GM23338 (cell line): ENCODE results near the gene ARL5C. TPM values are rescaled to one million over a fixed set of nuclear protein-coding genes. Genes with fewer than 3 reads are reported as not detected.

Source experiments
- ATAC-seq: fragments of 200-7000 bp; cut with Tn5 transposase; 3 replicates; pipeline ENCODE4 v1.9.1; 2020
- DNase-seq: peaks from one replicate; pipeline ENCODE4 v3.0.0-alpha.2; 2015; ENCODE audit warnings: low spot score
- H2AFZ ChIP-seq: fragments of 200-600 bp; sonication (generic); 2 replicates; pipeline ENCODE4 v1.8.0; 2016; ENCODE audit warnings: antibody characterized with exemption, mild to moderate bottlenecking, moderate library complexity
- H3F3A ChIP-seq: fragments of 200-600 bp; sonication (generic); replicated peaks from 2 replicates; pipeline ENCODE4 v1.8.0; 2017; ENCODE audit warnings: antibody characterized with exemption, mixed run types, low read depth
- H3K27ac ChIP-seq: fragments of 200-600 bp; sonication (generic); 2 replicates; pipeline ENCODE4 v1.6.1; 2016; ENCODE audit warnings: low read depth
- H3K27me3 ChIP-seq: fragments of 200-600 bp; sonication (generic); 2 replicates; pipeline ENCODE4 v1.8.0; 2016; ENCODE audit warnings: mild to moderate bottlenecking, mixed run types, moderate library complexity; ENCODE audit not compliant: insufficient read depth
- H3K36me3 ChIP-seq: fragments of 200-600 bp; sonication (generic); 2 replicates; pipeline ENCODE4 v1.8.0; 2016; ENCODE audit warnings: mild to moderate bottlenecking; ENCODE audit not compliant: insufficient read depth
- H3K4me1 ChIP-seq: fragments of 200-600 bp; sonication (generic); 2 replicates; pipeline ENCODE4 v1.8.0; 2016; ENCODE audit warnings: mild to moderate bottlenecking, moderate library complexity; ENCODE audit not compliant: insufficient read depth
- H3K4me2 ChIP-seq: fragments of 200-600 bp; sonication (generic); 2 replicates; pipeline ENCODE4 v1.7.1; 2017; ENCODE audit warnings: mixed run types
- H3K4me3 ChIP-seq: fragments of 200-600 bp; sonication (generic); 2 replicates; pipeline ENCODE4 v1.6.1; 2016; ENCODE audit warnings: mixed run types
- H3K79me2 ChIP-seq: fragments of 200-600 bp; sonication (generic); replicated peaks from 2 replicates; pipeline ENCODE4 v1.8.0; 2017; ENCODE audit warnings: mild to moderate bottlenecking; ENCODE audit not compliant: insufficient read depth
- H3K9me2 ChIP-seq: fragments of 200-600 bp; sonication (generic); 2 replicates; pipeline ENCODE4 v1.8.0; 2017; ENCODE audit not compliant: insufficient read depth
- H4K20me1 ChIP-seq: fragments of 200-600 bp; sonication (generic); replicated peaks from 2 replicates; pipeline ENCODE4 v1.8.0; 2017; ENCODE audit warnings: mild to moderate bottlenecking; ENCODE audit not compliant: insufficient read depth
- H3K27ac Mint-ChIP-seq: 2 replicates; pipeline ENCODE4 v1.8.0; 2020; ENCODE audit warnings: inconsistent platforms, mild to moderate bottlenecking, moderate library complexity, mixed read lengths
- H3K27me3 Mint-ChIP-seq: 3 replicates; pipeline ENCODE4 v1.8.0; 2022; ENCODE audit warnings: low read depth, mild to moderate bottlenecking, moderate library complexity, mixed read lengths, inconsistent platforms; ENCODE audit not compliant: insufficient read depth, poor library complexity
- H3K36me3 Mint-ChIP-seq: 3 replicates; pipeline ENCODE4 v1.8.0; 2021; ENCODE audit warnings: low read depth, mild to moderate bottlenecking, inconsistent platforms, moderate library complexity, mixed read lengths
- H3K4me1 Mint-ChIP-seq: 3 replicates; pipeline ENCODE4 v1.8.0; 2020; ENCODE audit warnings: mild to moderate bottlenecking, inconsistent platforms, mixed read lengths
- H3K4me3 Mint-ChIP-seq: 3 replicates; pipeline ENCODE4 v1.8.0; 2021; ENCODE audit warnings: moderate library complexity, mild to moderate bottlenecking, inconsistent platforms, mixed read lengths
- H3K9me3 Mint-ChIP-seq: 3 replicates; pipeline ENCODE4 v1.8.0; 2020; ENCODE audit warnings: moderate library complexity, mild to moderate bottlenecking, inconsistent platforms, mixed read lengths
- EZH2phosphoT487 ChIP-seq: fragments of 200-600 bp; sonication (generic); IDR thresholded peaks from one replicate; pipeline ENCODE4 v1.8.1; 2018; ENCODE audit warnings: antibody characterized with exemption; ENCODE audit not compliant: unreplicated experiment
- JUNB ChIP-seq: IDR thresholded peaks from one replicate; pipeline ENCODE4 v1.6.1; 2016; ENCODE audit warnings: antibody characterized with exemption; ENCODE audit not compliant: unreplicated experiment
- NANOG ChIP-seq: IDR thresholded peaks from 2 replicates; pipeline ENCODE4 v1.6.1; 2016; ENCODE audit warnings: antibody characterized with exemption, borderline replicate concordance
- POLR2AphosphoS5 ChIP-seq: IDR thresholded peaks from 2 replicates; pipeline ENCODE4 v1.6.1; 2016; ENCODE audit warnings: antibody characterized with exemption, low read depth
- ZNF114 ChIP-seq: fragments of 250-450 bp; sonication (Bioruptor Pico); IDR thresholded peaks from 2 replicates; pipeline ENCODE4 v1.5.0; 2020; ENCODE audit warnings: mild to moderate bottlenecking, moderate library complexity
- ZNF331 ChIP-seq: fragments of 250-450 bp; sonication (Bioruptor Pico); IDR thresholded peaks from 2 replicates; pipeline ENCODE4 v1.5.0; 2020; ENCODE audit warnings: low read depth, mild to moderate bottlenecking, moderate library complexity
- polyA plus RNA-seq: library from polyadenylated mRNA; unstranded; fragments of >200 nt; fragmentation: Nextera tagmentation; extraction: Ambion mirVana; gene quantifications from 2 replicates; pipeline ENCODE4 v1.2.1, GENCODE V29; 2016
- total RNA-seq: library from RNA; depleted of rRNA; stranded (reverse); fragments of >200 nt; shearing (Covaris generic); gene quantifications from 2 replicates; pipeline ENCODE4 v1.2.3, GENCODE V29; 2014
- TF ChIP-seq, protein P1 (sequence below): fragments of 250-450 bp; sonication (Bioruptor Pico); IDR thresholded peaks from 2 replicates; pipeline ENCODE4 v1.5.0; 2020; ENCODE audit warnings: mild to moderate bottlenecking, moderate library complexity
- TF ChIP-seq, protein P2 (sequence below), 2 experiments: fragments of 200-600 bp in 1 of 2; sonication (generic) in 1 of 2; conservative IDR thresholded peaks; 2 replicates each; pipeline versions ENCODE4 v1.5.1 to v1.6.1; 2016 to 2017; ENCODE audit warnings: antibody characterized with exemption in 2 of 2, low read depth in 2 of 2, mild to moderate bottlenecking in 2 of 2, moderate library complexity in 1 of 2
- TF ChIP-seq, protein P3 (sequence below): IDR thresholded peaks from 2 replicates; pipeline ENCODE4 v1.6.1; 2016; ENCODE audit warnings: antibody characterized with exemption
- TF ChIP-seq, protein P4 (sequence below): IDR thresholded peaks from one replicate; pipeline ENCODE4 v1.6.1; 2018; ENCODE audit warnings: antibody characterized with exemption; ENCODE audit not compliant: unreplicated experiment

ARL5C gene
- total and polyA plus RNA-seq, 2 experiments from 2014 or later: not detected

DNA sequence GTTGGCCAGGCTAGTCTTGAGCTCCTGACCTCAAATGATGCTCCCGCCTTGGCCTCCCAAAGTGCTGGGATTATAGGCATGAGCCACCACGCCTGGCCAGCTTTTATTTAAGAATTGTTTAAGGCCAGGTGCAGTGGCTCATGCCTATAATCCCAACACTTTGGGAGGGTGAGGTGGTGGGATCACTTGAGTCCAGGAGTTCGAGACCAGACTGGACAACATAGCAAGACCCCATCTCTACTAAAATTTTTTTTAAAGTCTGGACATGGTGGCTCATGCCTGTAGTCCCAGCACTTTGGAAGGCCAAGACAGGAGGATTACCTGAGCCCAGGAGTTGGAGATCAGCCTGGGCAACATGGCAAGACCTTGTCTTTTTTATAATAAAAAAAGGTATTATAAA is 19.7 kb downstream of the ARL5C start:
- ATAC-seq: no peak
- no peak overlapping the region for H2AFZ ChIP-seq
- no peaks in the 10 kb centered on the region for H3K36me3 ChIP-seq
- no peak overlapping the region for H3K4me2 ChIP-seq
- Mint-ChIP-seq H3K4me1 (peaks cover 5% of the 10 kb centered on the region), H3K27me3 (peaks cover 22% of the 10 kb centered on the region), H3K4me3 (no peak overlapping the region), H3K9me3 (no peaks in the 10 kb centered on the region), H3K36me3 (no peaks in the 10 kb centered on the region), H3K27ac (no peak overlapping the region)
- H3K4me3 ChIP-seq: no peak overlapping the region
- peaks cover 24% of the 10 kb centered on the region for H3K27me3 ChIP-seq
- no peak overlapping the region for H3K27ac ChIP-seq
- H3K79me2 ChIP-seq: no peaks in the 10 kb centered on the region
- peaks cover 3% of the 10 kb centered on the region; the same call in 1 of the 2 replicates for H3K4me1 ChIP-seq
- no peaks in the 10 kb centered on the region for H4K20me1 ChIP-seq
- no peaks in the 10 kb centered on the region for H3F3A ChIP-seq
- no peaks in the 10 kb centered on the region for H3K9me2 ChIP-seq
- TF ChIP-seq, protein P1, sequence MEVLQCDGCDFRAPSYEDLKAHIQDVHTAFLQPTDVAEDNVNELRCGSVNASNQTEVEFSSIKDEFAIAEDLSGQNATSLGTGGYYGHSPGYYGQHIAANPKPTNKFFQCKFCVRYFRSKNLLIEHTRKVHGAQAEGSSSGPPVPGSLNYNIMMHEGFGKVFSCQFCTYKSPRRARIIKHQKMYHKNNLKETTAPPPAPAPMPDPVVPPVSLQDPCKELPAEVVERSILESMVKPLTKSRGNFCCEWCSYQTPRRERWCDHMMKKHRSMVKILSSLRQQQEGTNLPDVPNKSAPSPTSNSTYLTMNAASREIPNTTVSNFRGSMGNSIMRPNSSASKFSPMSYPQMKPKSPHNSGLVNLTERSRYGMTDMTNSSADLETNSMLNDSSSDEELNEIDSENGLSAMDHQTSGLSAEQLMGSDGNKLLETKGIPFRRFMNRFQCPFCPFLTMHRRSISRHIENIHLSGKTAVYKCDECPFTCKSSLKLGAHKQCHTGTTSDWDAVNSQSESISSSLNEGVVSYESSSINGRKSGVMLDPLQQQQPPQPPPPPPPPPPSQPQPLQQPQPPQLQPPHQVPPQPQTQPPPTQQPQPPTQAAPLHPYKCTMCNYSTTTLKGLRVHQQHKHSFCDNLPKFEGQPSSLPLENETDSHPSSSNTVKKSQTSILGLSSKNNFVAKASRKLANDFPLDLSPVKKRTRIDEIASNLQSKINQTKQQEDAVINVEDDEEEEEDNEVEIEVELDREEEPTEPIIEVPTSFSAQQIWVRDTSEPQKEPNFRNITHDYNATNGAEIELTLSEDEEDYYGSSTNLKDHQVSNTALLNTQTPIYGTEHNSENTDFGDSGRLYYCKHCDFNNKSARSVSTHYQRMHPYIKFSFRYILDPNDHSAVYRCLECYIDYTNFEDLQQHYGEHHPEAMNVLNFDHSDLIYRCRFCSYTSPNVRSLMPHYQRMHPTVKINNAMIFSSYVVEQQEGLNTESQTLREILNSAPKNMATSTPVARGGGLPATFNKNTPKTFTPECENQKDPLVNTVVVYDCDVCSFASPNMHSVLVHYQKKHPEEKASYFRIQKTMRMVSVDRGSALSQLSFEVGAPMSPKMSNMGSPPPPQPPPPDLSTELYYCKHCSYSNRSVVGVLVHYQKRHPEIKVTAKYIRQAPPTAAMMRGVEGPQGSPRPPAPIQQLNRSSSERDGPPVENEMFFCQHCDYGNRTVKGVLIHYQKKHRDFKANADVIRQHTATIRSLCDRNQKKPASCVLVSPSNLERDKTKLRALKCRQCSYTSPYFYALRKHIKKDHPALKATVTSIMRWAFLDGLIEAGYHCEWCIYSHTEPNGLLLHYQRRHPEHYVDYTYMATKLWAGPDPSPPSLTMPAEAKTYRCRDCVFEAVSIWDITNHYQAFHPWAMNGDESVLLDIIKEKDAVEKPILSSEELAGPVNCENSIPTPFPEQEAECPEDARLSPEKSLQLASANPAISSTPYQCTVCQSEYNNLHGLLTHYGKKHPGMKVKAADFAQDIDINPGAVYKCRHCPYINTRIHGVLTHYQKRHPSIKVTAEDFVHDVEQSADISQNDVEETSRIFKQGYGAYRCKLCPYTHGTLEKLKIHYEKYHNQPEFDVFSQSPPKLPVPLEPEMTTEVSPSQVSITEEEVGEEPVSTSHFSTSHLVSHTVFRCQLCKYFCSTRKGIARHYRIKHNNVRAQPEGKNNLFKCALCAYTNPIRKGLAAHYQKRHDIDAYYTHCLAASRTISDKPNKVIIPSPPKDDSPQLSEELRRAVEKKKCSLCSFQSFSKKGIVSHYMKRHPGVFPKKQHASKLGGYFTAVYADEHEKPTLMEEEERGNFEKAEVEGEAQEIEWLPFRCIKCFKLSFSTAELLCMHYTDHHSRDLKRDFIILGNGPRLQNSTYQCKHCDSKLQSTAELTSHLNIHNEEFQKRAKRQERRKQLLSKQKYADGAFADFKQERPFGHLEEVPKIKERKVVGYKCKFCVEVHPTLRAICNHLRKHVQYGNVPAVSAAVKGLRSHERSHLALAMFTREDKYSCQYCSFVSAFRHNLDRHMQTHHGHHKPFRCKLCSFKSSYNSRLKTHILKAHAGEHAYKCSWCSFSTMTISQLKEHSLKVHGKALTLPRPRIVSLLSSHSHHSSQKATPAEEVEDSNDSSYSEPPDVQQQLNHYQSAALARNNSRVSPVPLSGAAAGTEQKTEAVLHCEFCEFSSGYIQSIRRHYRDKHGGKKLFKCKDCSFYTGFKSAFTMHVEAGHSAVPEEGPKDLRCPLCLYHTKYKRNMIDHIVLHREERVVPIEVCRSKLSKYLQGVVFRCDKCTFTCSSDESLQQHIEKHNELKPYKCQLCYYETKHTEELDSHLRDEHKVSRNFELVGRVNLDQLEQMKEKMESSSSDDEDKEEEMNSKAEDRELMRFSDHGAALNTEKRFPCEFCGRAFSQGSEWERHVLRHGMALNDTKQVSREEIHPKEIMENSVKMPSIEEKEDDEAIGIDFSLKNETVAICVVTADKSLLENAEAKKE: no peak
- TF ChIP-seq ZNF331 (CRISPR knock-in tag) (no peak), POLR2AphosphoS5 (no peak), ZNF114 (CRISPR knock-in tag) (no peak), EZH2phosphoT487 (no peak)
- no peak for DNase-seq

DNA sequence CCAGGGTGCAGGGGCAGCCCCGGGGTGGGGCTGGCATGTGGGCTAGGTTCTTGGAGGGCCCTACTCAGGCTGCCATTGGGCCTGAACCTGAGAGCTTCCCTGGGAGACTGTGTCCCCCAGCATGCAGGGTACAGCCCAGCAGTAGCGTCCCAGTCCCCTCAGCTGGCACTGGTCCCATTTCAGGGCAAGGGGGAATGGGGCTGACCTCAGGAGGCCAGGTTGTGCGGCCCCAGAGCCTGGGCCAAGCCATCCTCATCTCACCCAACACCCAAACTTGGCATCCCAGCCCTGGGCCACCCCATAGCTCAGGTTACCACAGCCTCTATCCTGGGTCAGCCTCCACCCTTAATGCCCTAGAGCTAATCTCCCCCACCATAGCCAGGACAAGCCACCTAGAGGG is 20.8 kb downstream of the ARL5C start:
- Mint-ChIP-seq H3K27me3 (peaks cover 12% of the 10 kb centered on the region), H3K9me3 (no peaks in the 10 kb centered on the region), H3K27ac (no peak overlapping the region), H3K4me3 (no peak overlapping the region), H3K4me1 (peaks cover 1% of the 10 kb centered on the region), H3K36me3 (no peaks in the 10 kb centered on the region)
- no peak overlapping the region for H3K27ac ChIP-seq
- H3K4me1 ChIP-seq: no peaks in the 10 kb centered on the region
- no peaks in the 10 kb centered on the region for H3K9me2 ChIP-seq
- H4K20me1 ChIP-seq: no peaks in the 10 kb centered on the region
- peaks cover 12% of the 10 kb centered on the region for H3K27me3 ChIP-seq
- H3K36me3 ChIP-seq: no peaks in the 10 kb centered on the region
- H3K4me2 ChIP-seq: no peak overlapping the region
- no peak overlapping the region for H2AFZ ChIP-seq
- H3K4me3 ChIP-seq: no peak overlapping the region
- no peaks in the 10 kb centered on the region for H3K79me2 ChIP-seq
- ATAC-seq: no peak
- DNase-seq: no peak
- H3F3A ChIP-seq: no peaks in the 10 kb centered on the region
- TF ChIP-seq ZNF114 (CRISPR knock-in tag): no peak
- TF ChIP-seq, protein P2, sequence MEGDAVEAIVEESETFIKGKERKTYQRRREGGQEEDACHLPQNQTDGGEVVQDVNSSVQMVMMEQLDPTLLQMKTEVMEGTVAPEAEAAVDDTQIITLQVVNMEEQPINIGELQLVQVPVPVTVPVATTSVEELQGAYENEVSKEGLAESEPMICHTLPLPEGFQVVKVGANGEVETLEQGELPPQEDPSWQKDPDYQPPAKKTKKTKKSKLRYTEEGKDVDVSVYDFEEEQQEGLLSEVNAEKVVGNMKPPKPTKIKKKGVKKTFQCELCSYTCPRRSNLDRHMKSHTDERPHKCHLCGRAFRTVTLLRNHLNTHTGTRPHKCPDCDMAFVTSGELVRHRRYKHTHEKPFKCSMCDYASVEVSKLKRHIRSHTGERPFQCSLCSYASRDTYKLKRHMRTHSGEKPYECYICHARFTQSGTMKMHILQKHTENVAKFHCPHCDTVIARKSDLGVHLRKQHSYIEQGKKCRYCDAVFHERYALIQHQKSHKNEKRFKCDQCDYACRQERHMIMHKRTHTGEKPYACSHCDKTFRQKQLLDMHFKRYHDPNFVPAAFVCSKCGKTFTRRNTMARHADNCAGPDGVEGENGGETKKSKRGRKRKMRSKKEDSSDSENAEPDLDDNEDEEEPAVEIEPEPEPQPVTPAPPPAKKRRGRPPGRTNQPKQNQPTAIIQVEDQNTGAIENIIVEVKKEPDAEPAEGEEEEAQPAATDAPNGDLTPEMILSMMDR (conservative IDR thresholded peaks at IDR 0.05; ENCODE audit: low read depth in 2 of 2): no peak
- TF ChIP-seq EZH2phosphoT487: no peak
- TF ChIP-seq, protein P3, sequence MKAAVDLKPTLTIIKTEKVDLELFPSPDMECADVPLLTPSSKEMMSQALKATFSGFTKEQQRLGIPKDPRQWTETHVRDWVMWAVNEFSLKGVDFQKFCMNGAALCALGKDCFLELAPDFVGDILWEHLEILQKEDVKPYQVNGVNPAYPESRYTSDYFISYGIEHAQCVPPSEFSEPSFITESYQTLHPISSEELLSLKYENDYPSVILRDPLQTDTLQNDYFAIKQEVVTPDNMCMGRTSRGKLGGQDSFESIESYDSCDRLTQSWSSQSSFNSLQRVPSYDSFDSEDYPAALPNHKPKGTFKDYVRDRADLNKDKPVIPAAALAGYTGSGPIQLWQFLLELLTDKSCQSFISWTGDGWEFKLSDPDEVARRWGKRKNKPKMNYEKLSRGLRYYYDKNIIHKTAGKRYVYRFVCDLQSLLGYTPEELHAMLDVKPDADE: no peak
- no peak for TF ChIP-seq NANOG
- no peak for TF ChIP-seq JUNB
- TF ChIP-seq, protein P4, sequence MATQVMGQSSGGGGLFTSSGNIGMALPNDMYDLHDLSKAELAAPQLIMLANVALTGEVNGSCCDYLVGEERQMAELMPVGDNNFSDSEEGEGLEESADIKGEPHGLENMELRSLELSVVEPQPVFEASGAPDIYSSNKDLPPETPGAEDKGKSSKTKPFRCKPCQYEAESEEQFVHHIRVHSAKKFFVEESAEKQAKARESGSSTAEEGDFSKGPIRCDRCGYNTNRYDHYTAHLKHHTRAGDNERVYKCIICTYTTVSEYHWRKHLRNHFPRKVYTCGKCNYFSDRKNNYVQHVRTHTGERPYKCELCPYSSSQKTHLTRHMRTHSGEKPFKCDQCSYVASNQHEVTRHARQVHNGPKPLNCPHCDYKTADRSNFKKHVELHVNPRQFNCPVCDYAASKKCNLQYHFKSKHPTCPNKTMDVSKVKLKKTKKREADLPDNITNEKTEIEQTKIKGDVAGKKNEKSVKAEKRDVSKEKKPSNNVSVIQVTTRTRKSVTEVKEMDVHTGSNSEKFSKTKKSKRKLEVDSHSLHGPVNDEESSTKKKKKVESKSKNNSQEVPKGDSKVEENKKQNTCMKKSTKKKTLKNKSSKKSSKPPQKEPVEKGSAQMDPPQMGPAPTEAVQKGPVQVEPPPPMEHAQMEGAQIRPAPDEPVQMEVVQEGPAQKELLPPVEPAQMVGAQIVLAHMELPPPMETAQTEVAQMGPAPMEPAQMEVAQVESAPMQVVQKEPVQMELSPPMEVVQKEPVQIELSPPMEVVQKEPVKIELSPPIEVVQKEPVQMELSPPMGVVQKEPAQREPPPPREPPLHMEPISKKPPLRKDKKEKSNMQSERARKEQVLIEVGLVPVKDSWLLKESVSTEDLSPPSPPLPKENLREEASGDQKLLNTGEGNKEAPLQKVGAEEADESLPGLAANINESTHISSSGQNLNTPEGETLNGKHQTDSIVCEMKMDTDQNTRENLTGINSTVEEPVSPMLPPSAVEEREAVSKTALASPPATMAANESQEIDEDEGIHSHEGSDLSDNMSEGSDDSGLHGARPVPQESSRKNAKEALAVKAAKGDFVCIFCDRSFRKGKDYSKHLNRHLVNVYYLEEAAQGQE: no peak
